Dedifferentiated amniotic fluid mesenchymal stem cell (primary cell): ENCODE measurements around the gene RPL41.

ENCODE experiments used
- DNase-seq: peaks from one replicate; pipeline ENCODE4 v3.0.0-alpha.2; 2016; ENCODE audit errors: extremely low spot score

RPL41 gene

DNA sequence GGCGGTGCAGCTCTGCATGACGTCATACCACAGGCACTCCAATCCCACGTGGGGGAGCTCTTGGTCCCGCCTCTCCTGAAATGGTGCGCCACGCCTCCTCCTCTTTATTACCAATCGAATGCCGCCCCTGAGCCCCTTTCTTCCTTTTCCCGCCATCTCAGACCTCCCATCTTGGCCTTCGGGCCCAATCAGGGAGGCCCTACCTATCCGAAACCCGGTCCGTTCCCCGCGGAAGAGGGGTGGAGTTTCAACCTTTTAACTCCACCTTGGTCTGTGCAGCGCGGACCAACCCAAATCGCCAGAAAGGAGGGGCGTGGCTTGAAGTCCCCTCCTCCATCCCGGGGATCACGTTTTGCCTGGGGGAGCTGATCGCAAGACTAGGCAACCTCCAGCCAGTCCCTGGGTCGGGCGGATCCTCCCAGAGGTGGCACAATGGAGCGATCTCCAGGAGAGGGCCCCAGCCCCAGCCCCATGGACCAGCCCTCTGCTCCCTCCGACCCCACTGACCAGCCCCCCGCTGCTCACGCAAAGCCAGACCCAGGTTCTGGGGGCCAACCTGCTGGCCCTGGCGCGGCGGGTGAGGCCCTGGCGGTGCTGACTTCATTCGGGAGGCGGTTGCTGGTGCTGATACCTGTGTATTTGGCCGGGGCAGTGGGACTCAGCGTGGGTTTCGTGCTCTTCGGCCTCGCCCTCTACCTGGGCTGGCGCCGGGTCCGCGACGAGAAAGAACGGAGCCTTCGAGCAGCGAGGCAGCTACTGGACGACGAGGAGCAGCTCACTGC is 11.6 kb downstream of the RPL41 start, which contains the start of gene ESYT1:
TSS of gene ESYT1 (plus strand) at position 380 of the 782 bp plus-strand sequence. CDS start at position 433, 53 bp downstream.
- peak; percentile 99 for DNase-seq

DNA sequence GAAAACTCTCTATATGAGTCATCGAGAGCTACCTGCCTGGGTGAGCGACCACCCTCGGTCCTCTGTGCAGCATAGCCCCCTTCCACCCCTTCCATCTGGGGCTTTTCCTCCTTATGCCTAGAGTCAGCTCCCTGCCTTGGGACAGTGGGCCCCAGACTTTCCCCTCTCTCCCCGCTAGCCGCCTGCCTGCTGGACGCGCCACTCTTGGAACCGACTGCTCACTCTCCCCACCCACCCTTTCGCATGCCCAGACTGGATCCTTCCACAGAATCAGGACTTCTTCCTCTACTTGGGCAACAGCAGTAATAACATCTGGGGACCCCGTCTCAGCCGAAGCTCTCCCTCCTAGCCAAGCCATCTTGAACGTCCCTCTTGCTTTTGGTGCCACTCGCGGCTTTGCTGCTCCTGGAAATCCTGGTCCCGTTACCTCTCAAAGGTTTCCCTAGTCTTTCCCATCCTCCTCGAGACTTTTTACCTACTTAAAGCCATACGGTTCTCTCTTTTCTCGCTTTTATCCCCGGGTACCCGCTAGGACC is 12.3 kb downstream of the RPL41 start:
- DNase-seq: no peak

DNA sequence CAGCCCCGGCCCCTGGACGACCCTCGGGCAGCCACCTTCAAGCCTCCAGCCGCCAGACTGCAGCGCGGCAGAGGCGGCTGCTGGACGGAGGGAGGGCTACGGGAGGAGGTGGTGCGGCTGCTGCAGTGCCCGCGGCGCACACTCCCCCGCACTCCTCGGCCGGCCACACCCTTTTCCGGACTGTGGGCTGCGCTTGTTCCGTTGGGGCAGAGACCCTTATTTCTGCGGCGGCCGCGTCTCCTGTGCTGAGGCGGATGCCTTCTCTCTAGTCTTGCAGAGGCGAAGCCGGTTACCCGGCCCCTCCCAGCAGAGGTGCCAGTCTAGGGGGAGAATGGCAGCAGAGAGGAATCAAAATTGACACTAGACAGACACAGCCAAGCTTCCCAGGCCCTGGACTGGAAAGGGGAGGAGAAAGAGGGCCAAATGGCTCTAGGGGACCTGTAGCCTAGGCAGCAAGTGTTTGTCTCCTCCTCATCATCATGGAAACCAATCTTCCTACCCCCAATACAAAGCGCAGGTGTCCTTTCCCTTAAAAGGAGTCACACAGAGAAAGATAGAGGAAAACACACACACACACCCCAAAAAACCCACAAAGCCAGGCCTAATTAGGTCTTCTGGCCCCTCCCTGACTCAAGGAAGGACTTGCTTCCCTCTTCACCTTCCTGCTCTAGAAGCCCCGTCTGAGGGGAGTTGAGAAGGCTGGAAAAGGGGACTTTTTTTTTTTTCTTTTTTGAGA is 12.9 kb downstream of the RPL41 start:
- no peak for DNase-seq

DNA sequence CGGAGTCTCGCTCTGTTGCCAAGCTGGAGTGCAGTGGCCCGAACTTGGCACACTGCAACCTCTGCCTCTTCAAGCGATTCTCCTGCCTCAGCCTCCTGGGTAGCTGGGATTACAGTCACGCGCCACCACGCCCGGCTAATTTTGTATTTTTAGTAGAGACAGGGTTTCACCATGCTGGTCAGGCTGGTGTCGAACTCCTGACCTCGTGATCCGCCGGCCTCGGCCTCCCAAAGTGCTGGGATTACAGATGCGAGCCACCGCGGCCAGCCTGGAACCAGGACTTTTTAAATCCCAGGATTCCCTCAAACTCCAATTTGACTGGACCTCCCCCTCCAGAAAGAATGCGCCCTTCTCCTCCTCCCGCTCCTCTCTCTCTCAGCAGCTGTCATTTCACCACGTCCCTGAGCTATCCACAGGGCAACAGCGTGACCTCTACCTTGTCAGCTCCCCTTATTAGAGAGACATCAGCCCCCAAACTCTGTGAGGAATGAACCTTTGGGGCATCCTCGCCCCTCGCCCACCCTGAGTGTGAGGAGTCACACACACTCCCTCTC is 13.6 kb downstream of the RPL41 start:
- DNase-seq: no peak

DNA sequence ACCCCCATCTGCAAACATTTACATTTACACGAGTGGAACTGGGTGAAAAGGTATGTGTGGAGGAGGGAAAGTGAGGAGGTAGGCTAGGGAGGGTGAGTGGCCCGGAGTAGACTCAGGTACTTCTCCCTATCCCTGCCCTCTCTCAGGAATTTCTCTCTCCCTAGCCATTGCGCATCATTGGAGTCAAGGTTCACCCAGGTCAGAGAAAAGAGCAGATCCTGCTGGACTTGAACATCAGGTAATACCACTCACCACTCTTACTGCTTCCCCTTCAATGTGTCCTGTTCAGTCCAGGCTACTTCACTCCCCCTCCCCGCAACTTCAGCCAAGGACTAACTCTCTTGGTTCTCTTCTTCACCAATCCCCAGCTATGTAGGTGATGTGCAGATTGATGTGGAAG is 14.4 kb downstream of the RPL41 start:
- no peak for DNase-seq

DNA sequence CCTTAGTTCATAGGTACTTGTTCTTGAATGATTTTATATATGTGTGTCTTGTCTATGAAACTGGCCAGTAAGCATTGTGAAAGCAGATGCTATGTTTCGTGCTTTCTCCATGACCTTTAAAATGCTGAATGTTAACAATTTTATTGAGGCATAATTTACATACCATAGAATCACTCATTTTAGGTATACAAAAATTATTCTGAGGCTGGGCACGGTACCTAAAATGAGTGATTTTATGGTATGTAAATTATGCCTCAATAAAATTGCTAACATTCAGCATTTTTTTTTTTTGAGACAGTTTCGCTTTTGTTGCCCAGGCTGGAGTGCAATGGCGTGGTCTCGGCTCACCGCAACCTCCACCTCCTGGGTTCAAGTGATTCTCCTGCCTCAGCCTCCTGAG is 18.5 kb downstream of the RPL41 start:
- DNase-seq: no peak

DNA sequence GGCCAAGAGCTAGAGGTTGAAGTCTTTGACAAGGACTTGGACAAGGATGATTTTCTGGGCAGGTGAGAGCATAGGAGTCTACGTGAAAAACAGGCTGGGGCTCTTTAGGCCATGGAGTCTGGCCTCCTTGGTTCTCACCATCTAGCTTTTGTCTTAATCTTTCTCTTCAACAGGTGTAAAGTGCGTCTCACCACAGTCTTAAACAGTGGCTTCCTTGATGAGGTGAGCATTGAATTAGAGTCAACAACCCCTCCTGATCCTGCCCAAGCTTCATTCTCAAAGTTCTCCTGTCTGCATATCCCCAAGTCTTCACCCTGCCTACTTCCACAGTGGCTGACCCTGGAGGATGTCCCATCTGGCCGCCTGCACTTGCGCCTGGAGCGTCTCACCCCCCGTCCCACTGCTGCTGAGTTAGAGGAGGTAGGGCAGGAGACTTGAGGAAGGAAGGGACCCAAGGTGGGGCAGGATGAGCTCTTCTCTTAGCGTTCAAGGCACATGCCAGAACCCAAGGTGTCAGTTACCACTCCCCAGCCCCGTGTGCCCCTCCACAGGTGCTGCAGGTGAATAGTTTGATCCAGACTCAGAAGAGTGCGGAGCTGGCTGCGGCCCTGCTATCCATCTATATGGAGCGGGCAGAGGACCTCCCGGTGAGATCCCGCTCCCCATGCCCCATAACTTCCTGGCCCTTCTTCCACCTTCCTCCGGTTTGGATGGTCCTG is 21.6 kb downstream of the RPL41 start:
- no peak for DNase-seq

DNA sequence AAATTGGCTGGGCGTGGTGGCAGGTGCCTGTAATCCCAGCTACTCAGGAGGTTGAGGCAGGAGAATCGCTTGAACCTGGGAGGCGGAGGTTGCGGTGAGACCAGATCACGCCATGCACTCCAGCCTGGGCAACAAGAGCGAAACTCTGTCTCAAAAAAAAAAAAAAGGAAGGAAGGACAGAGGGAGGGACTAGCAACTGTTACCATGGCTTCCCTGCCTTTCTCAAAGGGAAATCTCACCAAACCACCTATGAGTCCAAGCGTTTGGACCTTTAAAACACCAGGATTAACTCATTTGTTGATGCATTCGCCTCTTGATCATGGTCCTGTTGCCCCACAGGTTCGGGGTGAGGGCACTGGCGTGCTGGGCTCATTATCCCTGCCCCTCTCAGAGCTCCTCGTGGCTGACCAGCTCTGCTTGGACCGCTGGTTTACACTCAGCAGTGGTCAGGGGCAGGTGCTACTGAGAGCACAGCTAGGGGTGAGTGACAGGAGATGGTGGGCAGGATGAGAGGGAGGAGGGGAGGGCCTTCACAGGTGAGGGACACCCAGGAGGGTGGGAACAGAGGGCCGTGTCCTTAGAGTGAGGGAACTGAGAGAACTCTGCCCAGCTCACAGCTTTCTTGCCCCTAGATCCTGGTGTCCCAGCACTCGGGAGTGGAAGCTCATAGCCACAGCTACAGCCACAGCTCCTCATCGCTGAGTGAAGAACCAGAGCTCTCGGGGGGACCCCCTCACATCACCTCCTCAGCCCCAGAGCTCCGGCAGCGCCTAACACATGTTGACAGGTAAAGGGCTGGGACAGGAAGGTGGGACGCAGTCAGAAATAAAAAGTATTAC is 25.7 kb downstream of the RPL41 start:
- DNase-seq: no peak

DNA sequence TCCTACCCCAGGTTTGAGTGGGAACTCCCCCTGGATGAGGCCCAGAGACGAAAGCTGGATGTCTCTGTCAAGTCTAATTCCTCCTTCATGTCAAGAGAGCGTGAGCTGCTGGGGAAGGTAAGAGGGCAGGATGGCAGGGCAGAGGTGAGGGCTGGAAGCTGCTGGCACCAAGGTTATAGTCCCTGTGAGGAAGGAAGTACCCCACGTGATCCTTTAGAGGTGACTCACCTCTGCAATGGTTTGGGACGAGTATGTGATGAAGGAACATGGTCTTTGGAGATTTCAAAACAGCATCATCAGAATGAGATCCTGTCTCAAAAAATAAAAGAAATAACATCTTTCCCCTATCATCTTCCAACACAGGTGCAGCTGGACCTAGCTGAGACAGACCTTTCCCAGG is 26.8 kb downstream of the RPL41 start:
- DNase-seq: no peak

DNA sequence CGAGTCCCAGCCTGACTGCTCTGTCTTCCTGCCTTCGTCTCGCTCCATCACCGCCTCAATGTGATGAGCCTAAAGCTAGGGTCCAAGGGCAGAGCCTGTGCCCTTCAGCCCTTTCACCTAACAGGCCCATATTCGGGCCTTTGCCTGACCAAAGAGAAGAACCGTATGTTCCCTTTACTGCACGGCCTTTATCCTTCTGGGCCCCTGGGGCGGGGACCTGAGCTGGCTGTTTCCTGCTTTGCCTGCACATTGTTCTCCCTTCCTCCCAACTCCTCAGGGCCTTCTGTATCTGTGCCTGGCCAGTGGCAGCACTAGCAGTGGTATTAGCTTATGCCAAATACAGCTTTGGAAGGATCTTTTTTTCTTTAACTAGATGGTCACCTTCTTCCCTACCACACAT is 27.4 kb downstream of the RPL41 start:
- no peak for DNase-seq

DNA sequence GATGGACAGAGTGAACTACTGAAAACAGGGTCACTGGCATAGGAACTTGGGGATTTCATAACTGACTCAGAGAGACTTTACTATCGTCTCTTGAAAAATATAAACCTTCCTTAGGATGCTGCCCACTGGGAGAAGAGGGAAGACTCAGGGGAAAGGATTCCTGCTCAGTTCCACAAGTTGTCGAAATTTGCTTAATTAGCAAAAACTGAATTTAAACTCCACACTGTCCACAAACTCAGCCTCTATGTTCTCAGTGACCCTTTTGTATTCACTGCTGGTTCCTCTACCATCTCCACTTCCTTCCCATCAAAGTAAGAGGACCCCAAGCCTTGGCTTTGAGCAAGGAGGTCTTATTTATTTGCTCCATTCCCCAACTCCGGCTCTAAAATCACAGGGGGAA is 28.8 kb downstream of the RPL41 start:
- DNase-seq: no peak

DNA sequence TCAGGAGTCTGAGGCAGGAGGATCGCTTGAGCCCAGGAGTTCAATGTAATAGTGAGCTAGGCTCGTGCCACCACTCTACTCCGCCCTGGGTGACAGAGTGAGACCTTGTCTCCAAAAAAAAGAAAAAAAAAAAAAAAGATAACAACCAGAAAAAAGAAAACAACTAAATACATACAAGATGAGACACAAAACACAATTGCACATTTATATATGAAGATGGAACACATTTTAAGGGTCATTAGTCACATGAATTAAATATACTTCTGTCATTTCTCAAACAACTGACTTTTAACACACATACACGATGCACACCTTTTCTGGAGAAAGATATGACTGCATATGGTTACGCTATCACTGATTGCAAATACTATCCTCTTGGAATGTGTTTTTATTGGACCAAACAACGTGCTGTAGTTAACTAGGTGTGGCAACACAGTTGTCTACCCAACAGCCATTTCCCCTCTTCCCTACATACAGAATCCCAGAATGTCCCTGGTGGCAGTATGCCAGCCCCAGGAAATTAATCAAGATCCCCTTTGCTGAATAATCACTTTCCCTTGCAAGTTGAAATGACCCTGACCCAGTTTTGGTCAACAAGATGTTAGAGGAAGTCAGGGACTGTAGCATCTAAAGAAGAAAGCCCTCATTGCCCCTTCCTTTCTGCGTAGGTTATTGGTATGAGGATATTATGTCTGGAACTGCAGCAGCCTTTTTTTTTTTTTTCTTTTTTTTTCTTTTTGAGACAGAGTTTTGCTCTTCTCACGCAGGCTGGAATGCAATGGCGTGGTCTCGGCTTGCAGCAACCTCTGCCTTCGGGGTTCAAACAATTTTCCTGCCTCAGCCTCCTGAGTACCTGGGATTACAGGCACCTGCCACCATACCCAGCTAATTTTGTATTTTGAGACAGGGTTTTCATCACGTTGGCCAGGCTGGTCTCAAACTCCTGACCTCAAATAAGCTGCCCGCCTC is 30.3 kb downstream of the RPL41 start:
- no peak for DNase-seq

DNA sequence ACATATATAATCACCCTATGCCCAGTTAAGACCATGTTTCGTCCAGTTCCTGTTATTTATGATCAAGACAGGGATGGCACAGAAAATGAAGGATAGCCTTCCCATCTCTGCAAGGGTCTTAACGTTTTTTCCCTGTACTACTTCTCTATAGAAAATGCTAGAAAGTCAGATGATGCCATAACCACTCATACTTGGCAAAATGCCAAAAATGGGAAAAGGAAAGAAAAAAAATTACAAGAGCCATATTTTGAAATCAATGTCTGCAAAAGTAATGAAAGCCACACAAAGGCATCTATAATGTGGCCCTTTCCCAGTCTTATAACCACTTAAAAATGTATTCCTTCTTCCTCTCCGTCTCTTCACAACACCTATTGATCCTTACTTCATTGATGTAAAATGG is 34.1 kb downstream of the RPL41 start:
- no peak for DNase-seq

DNA sequence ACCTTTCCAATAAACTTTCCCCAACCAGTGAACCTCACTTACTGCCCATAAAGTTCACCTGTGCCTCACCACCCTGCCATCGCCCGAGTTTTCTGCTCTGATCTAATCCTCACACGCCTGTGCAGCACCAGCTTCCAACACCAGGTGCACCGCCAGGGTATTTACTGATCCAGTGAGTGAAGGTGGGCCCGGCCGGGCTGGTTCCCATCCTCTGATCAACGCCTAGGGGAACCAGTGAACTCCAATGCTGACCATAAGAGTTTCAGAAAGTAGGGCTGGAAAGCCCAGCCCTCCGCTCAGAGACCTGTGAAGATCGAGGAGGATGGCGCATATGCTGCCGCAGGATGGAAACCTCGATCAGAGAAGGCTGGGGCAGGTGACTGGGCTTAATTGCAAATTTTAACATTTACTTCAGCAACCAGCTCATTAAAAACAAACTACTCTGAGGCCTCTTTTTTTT is 35.3 kb downstream of the RPL41 start:
- no peak for DNase-seq

DNA sequence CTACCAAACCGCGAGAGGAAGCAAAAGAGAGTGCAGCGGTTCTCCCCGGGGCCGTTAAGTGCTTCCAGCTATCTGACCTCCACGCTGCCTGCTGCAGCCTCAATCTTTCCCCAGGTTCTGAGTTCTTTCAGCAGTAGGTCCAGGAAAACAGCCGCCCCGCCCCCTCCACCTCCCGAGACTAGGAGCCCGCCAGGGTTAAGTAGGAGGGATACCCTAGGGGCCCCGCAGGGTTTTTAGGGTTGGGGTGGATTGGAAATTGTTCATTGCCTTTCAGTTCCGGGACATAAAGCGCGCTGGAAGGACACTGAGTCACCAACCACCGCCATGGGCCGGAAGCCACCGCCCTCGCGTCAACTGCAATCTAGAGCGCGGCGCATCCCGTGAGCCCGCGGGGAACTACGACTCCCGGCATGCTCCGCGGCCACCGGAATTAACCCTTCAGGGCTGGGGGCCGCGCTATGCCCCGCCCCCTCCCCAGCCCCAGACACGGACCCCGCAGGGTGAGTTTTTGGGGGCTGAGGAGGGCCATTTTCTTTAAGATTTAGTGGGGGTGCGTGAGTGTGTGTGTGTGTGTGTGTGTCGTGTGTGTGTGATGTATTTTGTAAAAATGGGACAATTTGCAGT is 35.8 kb downstream of the RPL41 start, which contains the start of gene MYL6B:
TSS of gene MYL6B (plus strand) at position 456 of the 624 bp plus-strand sequence. CDS start 1,332 bp downstream, outside the sequence.
- peak; percentile 94 for DNase-seq

DNA sequence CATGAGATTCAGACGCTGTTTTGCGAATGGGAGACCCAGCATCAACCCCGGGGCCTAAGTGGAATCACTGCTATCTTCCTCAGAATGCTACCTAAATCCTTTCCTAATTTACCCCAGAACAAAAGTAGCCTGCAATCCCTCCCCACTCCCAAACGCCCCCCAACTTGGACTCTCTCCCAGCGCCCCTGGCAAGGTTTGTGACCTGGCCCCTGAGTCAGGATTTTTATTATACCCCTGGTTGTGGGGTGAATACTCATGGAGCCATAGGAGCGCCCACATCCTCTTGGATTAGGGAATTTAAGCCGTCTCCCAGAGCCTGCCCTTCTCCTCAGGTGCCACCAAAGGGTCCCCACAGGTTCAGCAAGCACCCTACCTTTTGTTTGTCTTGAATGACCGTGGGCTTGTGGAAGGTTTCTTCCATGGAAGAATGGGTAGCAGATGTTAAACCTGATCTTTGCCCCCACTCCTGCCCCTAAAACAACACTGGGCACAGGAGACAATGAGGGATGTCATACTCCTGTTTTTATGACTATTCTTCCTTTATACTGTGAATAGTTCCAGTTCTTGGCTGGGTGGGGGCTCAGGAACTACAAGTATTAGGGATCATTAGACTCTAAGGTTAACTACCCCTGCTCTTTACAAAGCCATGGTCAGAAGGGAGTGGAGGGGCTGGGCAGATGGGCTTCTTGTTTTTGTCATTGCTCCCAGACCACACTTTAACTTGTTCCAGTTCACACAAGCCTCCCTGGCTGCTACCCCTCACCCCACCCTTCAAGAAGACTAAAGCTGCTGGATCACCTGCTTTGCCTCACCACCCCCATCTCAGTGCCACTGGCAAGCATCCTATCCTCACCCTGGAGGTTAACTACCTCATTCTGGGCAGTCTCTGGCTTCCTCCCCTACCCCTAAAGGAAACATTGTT is 36.6 kb downstream of the RPL41 start:
- no peak for DNase-seq

DNA sequence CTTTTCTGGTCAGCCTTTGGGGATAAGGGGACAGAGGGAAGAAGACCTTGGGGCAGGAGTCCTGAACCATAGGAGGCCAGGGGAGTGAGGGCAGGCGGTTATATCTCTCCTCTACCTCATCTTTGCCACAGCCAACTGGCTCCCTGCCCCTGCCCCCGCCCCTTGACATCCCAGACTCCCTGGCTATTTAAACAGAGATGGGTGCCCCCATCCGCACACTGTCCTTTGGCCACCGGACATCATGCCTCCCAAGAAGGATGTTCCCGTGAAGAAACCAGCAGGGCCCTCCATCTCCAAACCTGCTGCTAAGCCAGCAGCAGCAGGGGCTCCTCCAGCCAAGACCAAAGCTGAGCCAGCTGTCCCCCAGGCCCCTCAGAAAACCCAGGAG is 37.2 kb downstream of the RPL41 start:
- DNase-seq: no peak

DNA sequence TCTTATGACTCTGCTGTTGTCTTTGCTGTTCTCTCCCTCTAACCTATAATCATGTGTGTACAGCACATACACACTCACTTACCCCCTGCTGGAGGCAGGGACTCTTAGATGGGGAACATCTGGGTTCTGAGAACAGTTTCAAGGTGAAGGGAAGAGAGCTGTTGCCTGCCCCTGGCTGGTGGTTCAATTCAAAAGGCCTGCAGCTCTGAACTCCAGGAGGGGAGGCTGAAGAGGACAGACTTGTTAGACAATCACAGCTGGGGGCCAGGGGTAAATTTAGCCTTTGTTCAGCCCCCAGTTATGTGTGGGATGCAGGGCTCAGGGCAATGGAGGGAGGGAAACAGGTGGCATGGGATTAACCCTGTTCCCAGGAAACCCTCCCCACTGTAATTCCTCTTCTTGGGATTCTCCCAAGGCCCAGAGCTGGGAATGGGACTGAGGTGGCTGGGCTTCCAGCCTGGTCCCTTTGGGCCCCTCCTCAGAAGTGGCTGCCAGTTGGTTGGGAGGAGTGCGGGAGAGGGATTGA is 37.9 kb downstream of the RPL41 start:
- DNase-seq: no peak
